Liver (tissue), 3 donors: ENCODE data around the gene TNFAIP8.

Experiments used
- FOXA1 ChIP-seq: IDR thresholded peaks from 2 replicates; pipeline ENCODE4 v1.6.1; 2016; ENCODE audit warnings: antibody characterized with exemption
- JUND ChIP-seq, 2 donors: IDR thresholded peaks; 2 replicates each; pipeline ENCODE4 v1.6.1; 2016; ENCODE audit warnings: antibody characterized with exemption in 2 of 2
- SP1 ChIP-seq: IDR thresholded peaks from 2 replicates; pipeline ENCODE4 v1.6.1; 2018; ENCODE audit warnings: antibody characterized with exemption, mild to moderate bottlenecking
- YY1 ChIP-seq: IDR thresholded peaks from 2 replicates; pipeline ENCODE4 v1.6.1; 2016; ENCODE audit warnings: antibody characterized with exemption, mild to moderate bottlenecking
- TF ChIP-seq, protein P1 (sequence below): IDR thresholded peaks from 2 replicates; pipeline ENCODE4 v1.6.1; 2016; ENCODE audit warnings: antibody characterized with exemption
- TF ChIP-seq, protein P2 (sequence below): fragments of 150-350 bp; IDR thresholded peaks from 2 replicates; pipeline ENCODE4 v1.5.1; 2017; ENCODE audit warnings: improper control_type of control experiment, low read depth, low read length; ENCODE audit not compliant: missing input control
- TF ChIP-seq, protein P3 (sequence below): IDR thresholded peaks from 2 replicates; pipeline ENCODE4 v1.6.1; 2016; ENCODE audit warnings: antibody characterized with exemption
- donor health status: healthy.
- donor health status: healthy.

DNA sequence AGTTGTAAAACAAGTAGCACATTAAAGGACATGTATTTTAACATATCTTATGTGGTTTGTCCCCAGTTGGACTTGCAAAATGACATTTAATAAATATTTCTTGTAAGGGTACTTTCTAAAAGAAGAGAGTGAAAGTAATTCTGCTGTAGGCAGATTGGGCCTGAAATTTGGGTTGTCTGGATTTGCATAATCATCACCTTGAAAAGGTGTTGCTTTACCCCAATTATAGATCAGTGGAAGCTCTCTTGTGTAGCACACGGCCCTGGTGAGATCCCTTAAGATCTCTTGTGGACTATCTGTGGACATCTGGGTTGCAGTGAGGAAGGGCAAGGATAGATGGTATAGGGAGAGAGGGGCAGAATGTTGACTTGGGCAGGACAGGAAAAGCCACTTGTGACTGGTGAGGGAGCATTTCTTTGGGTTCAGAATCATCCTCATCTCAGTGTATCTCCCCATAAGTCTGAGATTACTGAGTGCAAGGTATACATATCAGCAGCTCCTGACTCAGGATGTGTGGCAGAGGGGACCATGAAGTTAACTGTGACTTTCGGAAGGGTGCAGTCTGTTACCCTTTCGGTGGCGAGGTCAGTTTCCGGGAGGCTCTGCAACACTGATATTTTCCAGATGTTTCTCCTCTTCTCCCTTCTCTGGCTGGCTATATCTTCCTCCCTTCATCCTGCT is 2.0 kb upstream of the TNFAIP8 start:
- no peak for TF ChIP-seq SP1
- TF ChIP-seq, protein P1, sequence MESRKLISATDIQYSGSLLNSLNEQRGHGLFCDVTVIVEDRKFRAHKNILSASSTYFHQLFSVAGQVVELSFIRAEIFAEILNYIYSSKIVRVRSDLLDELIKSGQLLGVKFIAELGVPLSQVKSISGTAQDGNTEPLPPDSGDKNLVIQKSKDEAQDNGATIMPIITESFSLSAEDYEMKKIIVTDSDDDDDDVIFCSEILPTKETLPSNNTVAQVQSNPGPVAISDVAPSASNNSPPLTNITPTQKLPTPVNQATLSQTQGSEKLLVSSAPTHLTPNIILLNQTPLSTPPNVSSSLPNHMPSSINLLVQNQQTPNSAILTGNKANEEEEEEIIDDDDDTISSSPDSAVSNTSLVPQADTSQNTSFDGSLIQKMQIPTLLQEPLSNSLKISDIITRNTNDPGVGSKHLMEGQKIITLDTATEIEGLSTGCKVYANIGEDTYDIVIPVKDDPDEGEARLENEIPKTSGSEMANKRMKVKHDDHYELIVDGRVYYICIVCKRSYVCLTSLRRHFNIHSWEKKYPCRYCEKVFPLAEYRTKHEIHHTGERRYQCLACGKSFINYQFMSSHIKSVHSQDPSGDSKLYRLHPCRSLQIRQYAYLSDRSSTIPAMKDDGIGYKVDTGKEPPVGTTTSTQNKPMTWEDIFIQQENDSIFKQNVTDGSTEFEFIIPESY = no peak
- TF ChIP-seq, protein P2, sequence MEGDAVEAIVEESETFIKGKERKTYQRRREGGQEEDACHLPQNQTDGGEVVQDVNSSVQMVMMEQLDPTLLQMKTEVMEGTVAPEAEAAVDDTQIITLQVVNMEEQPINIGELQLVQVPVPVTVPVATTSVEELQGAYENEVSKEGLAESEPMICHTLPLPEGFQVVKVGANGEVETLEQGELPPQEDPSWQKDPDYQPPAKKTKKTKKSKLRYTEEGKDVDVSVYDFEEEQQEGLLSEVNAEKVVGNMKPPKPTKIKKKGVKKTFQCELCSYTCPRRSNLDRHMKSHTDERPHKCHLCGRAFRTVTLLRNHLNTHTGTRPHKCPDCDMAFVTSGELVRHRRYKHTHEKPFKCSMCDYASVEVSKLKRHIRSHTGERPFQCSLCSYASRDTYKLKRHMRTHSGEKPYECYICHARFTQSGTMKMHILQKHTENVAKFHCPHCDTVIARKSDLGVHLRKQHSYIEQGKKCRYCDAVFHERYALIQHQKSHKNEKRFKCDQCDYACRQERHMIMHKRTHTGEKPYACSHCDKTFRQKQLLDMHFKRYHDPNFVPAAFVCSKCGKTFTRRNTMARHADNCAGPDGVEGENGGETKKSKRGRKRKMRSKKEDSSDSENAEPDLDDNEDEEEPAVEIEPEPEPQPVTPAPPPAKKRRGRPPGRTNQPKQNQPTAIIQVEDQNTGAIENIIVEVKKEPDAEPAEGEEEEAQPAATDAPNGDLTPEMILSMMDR = no peak
- no peak for TF ChIP-seq YY1
- no peak for TF ChIP-seq FOXA1
- no peak for TF ChIP-seq JUND (IDR thresholded peaks at IDR 0.05)
- TF ChIP-seq, protein P3, sequence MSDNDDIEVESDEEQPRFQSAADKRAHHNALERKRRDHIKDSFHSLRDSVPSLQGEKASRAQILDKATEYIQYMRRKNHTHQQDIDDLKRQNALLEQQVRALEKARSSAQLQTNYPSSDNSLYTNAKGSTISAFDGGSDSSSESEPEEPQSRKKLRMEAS = no peak
